Liver (tissue), 9 donors: ENCODE results near the gene PEX19. TPM values are rescaled to one million over a fixed set of nuclear protein-coding genes. Genes with fewer than 3 reads are reported as not detected.

Experiments used
- DNase-seq: peaks from one replicate; pipeline ENCODE4 v3.0.0-alpha.2; 2017; ENCODE audit warnings: low spot score
- H3K27ac ChIP-seq, 2 donors: one replicate each; pipeline ENCODE4 v1.7.0; 2013; ENCODE audit warnings: inconsistent platforms in 2 of 2, low read length in 2 of 2, control low read depth in 1 of 2, low read depth in 1 of 2, mild to moderate bottlenecking in 1 of 2
- H3K27me3 ChIP-seq, 4 donors: one replicate each; pipeline versions ENCODE4 v1.6.1 to v1.7.0; 2013; ENCODE audit warnings: low read length in 3 of 4, inconsistent platforms in 1 of 4, mild to moderate bottlenecking in 1 of 4, moderate library complexity in 1 of 4; ENCODE audit not compliant: control insufficient read depth in 4 of 4, insufficient read depth in 4 of 4
- H3K36me3 ChIP-seq, 4 donors: one replicate each; pipeline versions ENCODE4 v1.6.1 to v1.7.0; 2013; ENCODE audit warnings: low read length in 3 of 4, mild to moderate bottlenecking in 3 of 4, low read depth in 1 of 4, moderate library complexity in 1 of 4; ENCODE audit not compliant: control insufficient read depth in 4 of 4, insufficient read depth in 3 of 4
- H3K4me1 ChIP-seq, 4 donors: one replicate each; pipeline versions ENCODE4 v1.6.1 to v1.7.0; 2013; ENCODE audit warnings: low read length in 3 of 4, mild to moderate bottlenecking in 3 of 4, moderate library complexity in 1 of 4; ENCODE audit not compliant: control insufficient read depth in 4 of 4, insufficient read depth in 4 of 4
- H3K4me3 ChIP-seq, 3 donors: one replicate each; pipeline versions ENCODE4 v1.6.1 to v1.7.0; 2013; ENCODE audit warnings: low read length in 3 of 3, control low read depth in 1 of 3, low read depth in 1 of 3, mild to moderate bottlenecking in 1 of 3
- H3K9ac ChIP-seq, 2 donors: one replicate each; pipeline ENCODE4 v1.7.0; 2013; ENCODE audit warnings: low read length in 2 of 2, mild to moderate bottlenecking in 2 of 2, moderate library complexity in 2 of 2, control low read depth in 1 of 2, low read depth in 1 of 2
- H3K9me3 ChIP-seq, 4 donors: one replicate each; pipeline versions ENCODE4 v1.6.1 to v1.7.0; 2013; ENCODE audit warnings: low read length in 3 of 4; ENCODE audit not compliant: control insufficient read depth in 4 of 4
- EGR1 ChIP-seq, 2 donors: IDR thresholded peaks; 2 replicates each; pipeline ENCODE4 v1.6.1; 2016 to 2018; ENCODE audit warnings: antibody characterized with exemption in 2 of 2, low read depth in 2 of 2
- FOXA1 ChIP-seq: IDR thresholded peaks from 2 replicates; pipeline ENCODE4 v1.6.1; 2016; ENCODE audit warnings: antibody characterized with exemption
- FOXA2 ChIP-seq: IDR thresholded peaks from 2 replicates; pipeline ENCODE4 v1.6.1; 2016; ENCODE audit warnings: antibody characterized with exemption
- HNF4A ChIP-seq, 2 donors: conservative IDR thresholded peaks; 2 replicates each; pipeline ENCODE4 v1.6.1; 2016; ENCODE audit warnings: antibody characterized with exemption in 2 of 2, mild to moderate bottlenecking in 2 of 2
- HNF4G ChIP-seq: IDR thresholded peaks from 2 replicates; pipeline ENCODE4 v1.6.1; 2016; ENCODE audit warnings: antibody characterized with exemption
- JUND ChIP-seq, 2 donors: IDR thresholded peaks; 2 replicates each; pipeline ENCODE4 v1.6.1; 2016; ENCODE audit warnings: antibody characterized with exemption in 2 of 2
- NR2F2 ChIP-seq: IDR thresholded peaks from 2 replicates; pipeline ENCODE4 v1.6.1; 2016; ENCODE audit warnings: antibody characterized with exemption
- RAD21 ChIP-seq, 2 donors: IDR thresholded peaks; 2 replicates each; pipeline ENCODE4 v1.6.1; 2016; ENCODE audit warnings: antibody characterized with exemption in 2 of 2, mild to moderate bottlenecking in 2 of 2
- RXRA ChIP-seq, 2 donors: IDR thresholded peaks; 2 replicates each; pipeline ENCODE4 v1.6.1; 2017 to 2018; ENCODE audit warnings: antibody characterized with exemption in 2 of 2, mild to moderate bottlenecking in 1 of 2
- SP1 ChIP-seq: IDR thresholded peaks from 2 replicates; pipeline ENCODE4 v1.6.1; 2018; ENCODE audit warnings: antibody characterized with exemption, mild to moderate bottlenecking
- TAF1 ChIP-seq: conservative IDR thresholded peaks from 2 replicates; pipeline ENCODE4 v1.6.1; 2016; ENCODE audit warnings: antibody characterized with exemption, mild to moderate bottlenecking
- YY1 ChIP-seq: IDR thresholded peaks from 2 replicates; pipeline ENCODE4 v1.6.1; 2016; ENCODE audit warnings: antibody characterized with exemption, mild to moderate bottlenecking
- whole genome bisulfite sequencing: extraction: QIAGEN DNeasy Blood & Tissue Kit; methylation state at CpG from one replicate; pipeline ENCODE4 v1.1.7; 2013; 5-methylcytosine and 5-hydroxymethylcytosine counted together
- polyA plus RNA-seq, 2 donors: library from polyadenylated mRNA; stranded (reverse) in 1 of 2; unstranded in 1 of 2; fragments of 200-250 nt in 1 of 2; fragments of >200 nt in 1 of 2; fragmentation: Nextera tagmentation in 1 of 2; extraction: Ambion mirVana in 1 of 2; gene quantifications; one replicate each; pipeline versions ENCODE4 v1.2.1 to v1.2.3, GENCODE V29; 2013 to 2015
- total RNA-seq, 2 donors: library from RNA; depleted of rRNA; stranded (reverse); fragments of >200 nt; gene quantifications; one replicate each; pipeline ENCODE4 v1.2.3, GENCODE V29; 2014
- TF ChIP-seq, protein P1 (sequence below): IDR thresholded peaks from 2 replicates; pipeline ENCODE4 v1.6.1; 2016; ENCODE audit warnings: antibody characterized with exemption
- TF ChIP-seq, protein P2 (sequence below): IDR thresholded peaks from 2 replicates; pipeline ENCODE4 v1.6.1; 2016; ENCODE audit warnings: antibody characterized with exemption, mild to moderate bottlenecking
- TF ChIP-seq, protein P3 (sequence below): fragments of 150-350 bp; IDR thresholded peaks from 2 replicates; pipeline ENCODE4 v1.5.1; 2017; ENCODE audit warnings: improper control_type of control experiment, low read depth, low read length; ENCODE audit not compliant: missing input control
- TF ChIP-seq, protein P4 (sequence below): IDR thresholded peaks from 2 replicates; pipeline ENCODE4 v1.6.1; 2016; ENCODE audit warnings: antibody characterized with exemption
- donor health status: healthy.
- donor health status: healthy.
- donor health status: healthy.
- donor health status: healthy.
- donor health status: healthy.

PEX19 gene
- total and polyA plus RNA-seq, 4 donors, result 24.8 to 73.9 (median 43.7) TPM

DNA sequence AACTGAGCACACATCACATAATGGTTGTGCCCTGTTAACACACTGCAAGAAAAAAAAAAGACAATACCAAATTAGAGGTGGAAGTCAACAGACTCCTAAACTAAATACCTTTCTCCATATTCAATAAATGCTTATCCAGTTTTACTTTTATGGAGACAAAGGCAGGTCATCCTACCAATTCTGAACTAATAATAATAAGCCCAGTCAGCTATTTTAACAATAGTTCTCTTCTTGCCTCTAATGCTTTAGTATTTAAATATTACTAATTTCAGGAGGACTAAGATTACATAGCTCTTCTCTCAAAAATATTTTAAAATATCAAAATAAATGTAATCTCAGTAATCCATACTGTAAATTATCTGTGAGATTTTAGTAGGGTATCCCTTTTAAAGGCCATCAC, 47.6 kb upstream of the PEX19 start:
- Histone ChIP-seq H3K4me1 (no peaks in the 10 kb centered on the region), H3K27me3 (no peaks in the 10 kb centered on the region), H3K4me3 (no peak overlapping the region), H3K9ac (no peak overlapping the region), H3K27ac (no peak overlapping the region), H3K9me3 (no peaks in the 10 kb centered on the region), H3K36me3 (peaks cover 23 to 87% (median 76%) of the 10 kb centered on the region in 4 donors)
- no peak for TF ChIP-seq RXRA (IDR thresholded peaks at IDR 0.05)
- no peak for TF ChIP-seq HNF4G
- no peak for TF ChIP-seq NR2F2
- TF ChIP-seq FOXA1, result no peak
- TF ChIP-seq, protein P1, sequence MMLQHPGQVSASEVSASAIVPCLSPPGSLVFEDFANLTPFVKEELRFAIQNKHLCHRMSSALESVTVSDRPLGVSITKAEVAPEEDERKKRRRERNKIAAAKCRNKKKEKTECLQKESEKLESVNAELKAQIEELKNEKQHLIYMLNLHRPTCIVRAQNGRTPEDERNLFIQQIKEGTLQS, result no peak
- no peak for DNase-seq

DNA sequence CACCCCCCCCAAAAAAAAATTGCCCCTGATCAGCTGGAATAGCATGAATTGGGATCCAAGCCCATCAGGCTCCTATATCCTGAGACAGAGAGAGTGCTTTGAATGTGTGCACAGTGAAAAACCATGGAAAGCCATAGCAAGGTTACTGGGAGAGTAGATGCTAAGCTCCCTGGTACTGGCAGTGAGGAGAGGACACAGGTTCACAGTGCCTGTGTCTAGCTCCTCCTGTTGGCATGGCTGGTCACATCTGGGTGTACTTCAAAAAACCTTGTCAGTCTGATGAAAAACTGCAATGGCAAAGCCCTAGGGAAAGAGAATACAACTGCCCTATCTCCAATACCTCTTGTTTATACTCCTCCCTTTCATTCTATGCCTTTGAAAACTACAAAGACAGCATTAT, 45.2 kb upstream of the PEX19 start:
- Histone ChIP-seq H3K4me1 (no peaks in the 10 kb centered on the region), H3K27ac (no peak overlapping the region), H3K4me3 (no peak overlapping the region), H3K9me3 (no peaks in the 10 kb centered on the region), H3K36me3 (peaks cover 34 to 92% (median 80%) of the 10 kb centered on the region in 4 donors), H3K27me3 (no peaks in the 10 kb centered on the region), H3K9ac (no peak overlapping the region)
- no peak for DNase-seq
- TF ChIP-seq RAD21 (IDR thresholded peaks at IDR 0.05), result no peak
- TF ChIP-seq RXRA (IDR thresholded peaks at IDR 0.05), result no peak
- TF ChIP-seq, protein P2, sequence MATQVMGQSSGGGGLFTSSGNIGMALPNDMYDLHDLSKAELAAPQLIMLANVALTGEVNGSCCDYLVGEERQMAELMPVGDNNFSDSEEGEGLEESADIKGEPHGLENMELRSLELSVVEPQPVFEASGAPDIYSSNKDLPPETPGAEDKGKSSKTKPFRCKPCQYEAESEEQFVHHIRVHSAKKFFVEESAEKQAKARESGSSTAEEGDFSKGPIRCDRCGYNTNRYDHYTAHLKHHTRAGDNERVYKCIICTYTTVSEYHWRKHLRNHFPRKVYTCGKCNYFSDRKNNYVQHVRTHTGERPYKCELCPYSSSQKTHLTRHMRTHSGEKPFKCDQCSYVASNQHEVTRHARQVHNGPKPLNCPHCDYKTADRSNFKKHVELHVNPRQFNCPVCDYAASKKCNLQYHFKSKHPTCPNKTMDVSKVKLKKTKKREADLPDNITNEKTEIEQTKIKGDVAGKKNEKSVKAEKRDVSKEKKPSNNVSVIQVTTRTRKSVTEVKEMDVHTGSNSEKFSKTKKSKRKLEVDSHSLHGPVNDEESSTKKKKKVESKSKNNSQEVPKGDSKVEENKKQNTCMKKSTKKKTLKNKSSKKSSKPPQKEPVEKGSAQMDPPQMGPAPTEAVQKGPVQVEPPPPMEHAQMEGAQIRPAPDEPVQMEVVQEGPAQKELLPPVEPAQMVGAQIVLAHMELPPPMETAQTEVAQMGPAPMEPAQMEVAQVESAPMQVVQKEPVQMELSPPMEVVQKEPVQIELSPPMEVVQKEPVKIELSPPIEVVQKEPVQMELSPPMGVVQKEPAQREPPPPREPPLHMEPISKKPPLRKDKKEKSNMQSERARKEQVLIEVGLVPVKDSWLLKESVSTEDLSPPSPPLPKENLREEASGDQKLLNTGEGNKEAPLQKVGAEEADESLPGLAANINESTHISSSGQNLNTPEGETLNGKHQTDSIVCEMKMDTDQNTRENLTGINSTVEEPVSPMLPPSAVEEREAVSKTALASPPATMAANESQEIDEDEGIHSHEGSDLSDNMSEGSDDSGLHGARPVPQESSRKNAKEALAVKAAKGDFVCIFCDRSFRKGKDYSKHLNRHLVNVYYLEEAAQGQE, result no peak
- no peak for TF ChIP-seq TAF1
- no peak for TF ChIP-seq HNF4G
- TF ChIP-seq, protein P3, sequence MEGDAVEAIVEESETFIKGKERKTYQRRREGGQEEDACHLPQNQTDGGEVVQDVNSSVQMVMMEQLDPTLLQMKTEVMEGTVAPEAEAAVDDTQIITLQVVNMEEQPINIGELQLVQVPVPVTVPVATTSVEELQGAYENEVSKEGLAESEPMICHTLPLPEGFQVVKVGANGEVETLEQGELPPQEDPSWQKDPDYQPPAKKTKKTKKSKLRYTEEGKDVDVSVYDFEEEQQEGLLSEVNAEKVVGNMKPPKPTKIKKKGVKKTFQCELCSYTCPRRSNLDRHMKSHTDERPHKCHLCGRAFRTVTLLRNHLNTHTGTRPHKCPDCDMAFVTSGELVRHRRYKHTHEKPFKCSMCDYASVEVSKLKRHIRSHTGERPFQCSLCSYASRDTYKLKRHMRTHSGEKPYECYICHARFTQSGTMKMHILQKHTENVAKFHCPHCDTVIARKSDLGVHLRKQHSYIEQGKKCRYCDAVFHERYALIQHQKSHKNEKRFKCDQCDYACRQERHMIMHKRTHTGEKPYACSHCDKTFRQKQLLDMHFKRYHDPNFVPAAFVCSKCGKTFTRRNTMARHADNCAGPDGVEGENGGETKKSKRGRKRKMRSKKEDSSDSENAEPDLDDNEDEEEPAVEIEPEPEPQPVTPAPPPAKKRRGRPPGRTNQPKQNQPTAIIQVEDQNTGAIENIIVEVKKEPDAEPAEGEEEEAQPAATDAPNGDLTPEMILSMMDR, result no peak
- TF ChIP-seq FOXA2, result no peak
- no peak for TF ChIP-seq YY1

DNA sequence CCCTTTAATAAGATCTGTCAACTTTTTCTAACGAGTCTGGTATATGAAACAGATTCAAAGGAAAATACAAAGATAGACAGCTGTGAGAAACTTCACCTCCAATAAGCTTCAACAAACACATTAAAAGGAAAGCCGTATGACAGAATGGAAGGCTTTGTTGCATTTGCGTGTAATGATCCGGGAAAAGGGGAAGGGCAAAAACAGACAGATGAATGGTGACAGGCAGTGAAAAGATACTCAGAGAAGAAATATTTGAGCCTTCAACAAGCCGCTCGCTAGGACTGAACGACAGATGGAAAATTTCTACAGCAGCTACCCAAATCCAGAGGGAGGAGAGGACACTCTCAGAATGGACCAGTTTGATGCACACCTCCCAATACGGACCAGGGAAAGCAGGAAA, 43.3 kb upstream of the PEX19 start:
- Histone ChIP-seq H3K27ac (no peak overlapping the region), H3K4me1 (no peaks in the 10 kb centered on the region), H3K27me3 (no peaks in the 10 kb centered on the region), H3K9ac (no peak overlapping the region), H3K36me3 (peaks cover 37 to 87% (median 75%) of the 10 kb centered on the region in 4 donors), H3K9me3 (no peaks in the 10 kb centered on the region), H3K4me3 (no peak overlapping the region)
- no peak for DNase-seq
- 92% methylated on average over 8 of the region's 8 CpGs for WGBS
- TF ChIP-seq RXRA (IDR thresholded peaks at IDR 0.05), result no peak
- TF ChIP-seq EGR1 (IDR thresholded peaks at IDR 0.05; ENCODE audit: low read depth in 2 of 2), result no peak
- TF ChIP-seq, protein P1, result no peak
- TF ChIP-seq SP1, result no peak
- no peak for TF ChIP-seq TAF1
- no peak for TF ChIP-seq FOXA2
- no peak for TF ChIP-seq NR2F2
- TF ChIP-seq, protein P2, result no peak
- TF ChIP-seq, protein P4, sequence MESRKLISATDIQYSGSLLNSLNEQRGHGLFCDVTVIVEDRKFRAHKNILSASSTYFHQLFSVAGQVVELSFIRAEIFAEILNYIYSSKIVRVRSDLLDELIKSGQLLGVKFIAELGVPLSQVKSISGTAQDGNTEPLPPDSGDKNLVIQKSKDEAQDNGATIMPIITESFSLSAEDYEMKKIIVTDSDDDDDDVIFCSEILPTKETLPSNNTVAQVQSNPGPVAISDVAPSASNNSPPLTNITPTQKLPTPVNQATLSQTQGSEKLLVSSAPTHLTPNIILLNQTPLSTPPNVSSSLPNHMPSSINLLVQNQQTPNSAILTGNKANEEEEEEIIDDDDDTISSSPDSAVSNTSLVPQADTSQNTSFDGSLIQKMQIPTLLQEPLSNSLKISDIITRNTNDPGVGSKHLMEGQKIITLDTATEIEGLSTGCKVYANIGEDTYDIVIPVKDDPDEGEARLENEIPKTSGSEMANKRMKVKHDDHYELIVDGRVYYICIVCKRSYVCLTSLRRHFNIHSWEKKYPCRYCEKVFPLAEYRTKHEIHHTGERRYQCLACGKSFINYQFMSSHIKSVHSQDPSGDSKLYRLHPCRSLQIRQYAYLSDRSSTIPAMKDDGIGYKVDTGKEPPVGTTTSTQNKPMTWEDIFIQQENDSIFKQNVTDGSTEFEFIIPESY, result no peak
- no peak for TF ChIP-seq RAD21 (IDR thresholded peaks at IDR 0.05)
- TF ChIP-seq YY1, result no peak
- TF ChIP-seq FOXA1, result no peak
- no peak for TF ChIP-seq HNF4A (conservative IDR thresholded peaks at IDR 0.05)
- no peak for TF ChIP-seq JUND (IDR thresholded peaks at IDR 0.05)
- TF ChIP-seq HNF4G, result no peak
